HepG2 (cell line): Measurements from ENCODE around the gene AGPAT2. TPM values are rescaled to one million over a fixed set of nuclear protein-coding genes. Genes with fewer than 3 reads are reported as not detected.

Experiments
- ATAC-seq: fragments of 200-7000 bp; cut with Tn5 transposase; 3 replicates; pipeline ENCODE4 v1.9.1; 2020; ENCODE audit warnings: mild to moderate bottlenecking, moderate library complexity
- BruUV-seq: library from RNA; stranded (reverse); fragments of 400-500 nt; replicated peaks from 2 replicates; lab custom pipeline; 2021; lab: Mats Ljungman, UMichigan
- CTCF ChIA-PET: fragments of 300-600 bp; formaldehyde crosslinking; extraction: SDS; loops from one replicate; lab custom pipeline; 2021; ENCODE audit warnings: low total read pairs, inconsistent platforms, low intra/inter-chr PET ratio; lab: Yijun Ruan, JAX
- POLR2A ChIA-PET: fragments of 350-600 bp; sonication (Branson Sonifier 250); formaldehyde crosslinking; loops from one replicate; lab custom pipeline; 2020; ENCODE audit warnings: antibody characterized with exemption, inconsistent platforms; lab: Yijun Ruan, JAX
- DNase-seq: peaks from one replicate; pipeline ENCODE4 v3.0.0-alpha.2; 2015; ENCODE audit warnings: low spot score
- FAIRE-seq: peaks from 3 replicates; lab custom pipeline; 2011; peaks lifted over from hg19 to GRCh38; lab: Jason Lieb, UNC
- H2AFZ ChIP-seq: one replicate; pipeline ENCODE4 v1.6.1; 2011; ENCODE audit warnings: low read length, inconsistent platforms
- H3K27ac ChIP-seq: fragments of 300-600 bp; 3 replicates; pipeline ENCODE4 v1.8.0; 2011; ENCODE audit warnings: mixed run types, mild to moderate bottlenecking, mixed read lengths, low read length, inconsistent platforms; ENCODE audit not compliant: insufficient read depth; ENCODE audit errors: extremely low read length
- H3K27me3 ChIP-seq, 2 experiments: fragments of 200-600 bp in 1 of 2; 2 replicates in 1 of 2; 3 replicates in 1 of 2; pipeline versions ENCODE4 v1.6.0 to v1.8.0; 2011; ENCODE audit warnings: low read length in 2 of 2, mild to moderate bottlenecking in 2 of 2, moderate library complexity in 2 of 2, inconsistent platforms in 1 of 2; ENCODE audit not compliant: insufficient read depth in 2 of 2, control insufficient read depth in 1 of 2
- H3K36me3 ChIP-seq, 2 experiments: fragments of 200-600 bp in 1 of 2; replicated peaks in 1 of 2; 2 replicates in 1 of 2; 3 replicates in 1 of 2; pipeline versions ENCODE4 v1.5.1 to v1.8.0; 2011; ENCODE audit warnings: low read length in 2 of 2, inconsistent platforms in 1 of 2; ENCODE audit not compliant: insufficient read depth in 2 of 2, control insufficient read depth in 1 of 2
- H3K4me1 ChIP-seq: 2 replicates; pipeline ENCODE4 v1.5.1; 2012; ENCODE audit warnings: low read length, inconsistent platforms; ENCODE audit not compliant: insufficient read depth
- H3K4me2 ChIP-seq: 2 replicates; pipeline ENCODE4 v1.6.0; 2011; ENCODE audit warnings: low read depth, low read length, inconsistent platforms
- H3K4me3 ChIP-seq, 3 experiments: fragments of 200-600 bp in 1 of 3; sonication (generic), shearing (Covaris generic) in 1 of 3; replicated peaks in 1 of 3; 2 replicates each; pipeline ENCODE4 v1.5.1; 2011 to 2016; ENCODE audit warnings: low read length in 3 of 3, inconsistent platforms in 2 of 3, low read depth in 2 of 3, mild to moderate bottlenecking in 2 of 3, control low read depth in 1 of 3, mixed read lengths in 1 of 3; ENCODE audit not compliant: insufficient read depth in 1 of 3
- H3K79me2 ChIP-seq: one replicate; pipeline ENCODE4 v1.6.1; 2011; ENCODE audit warnings: low read length, inconsistent platforms; ENCODE audit not compliant: insufficient read depth
- H3K9ac ChIP-seq: 2 replicates; pipeline ENCODE4 v1.6.0; 2011; ENCODE audit warnings: mild to moderate bottlenecking, low read depth, low read length, inconsistent platforms; ENCODE audit not compliant: insufficient read depth
- H3K9me3 ChIP-seq: 2 replicates; pipeline ENCODE4 v1.5.1; 2012; ENCODE audit warnings: mild to moderate bottlenecking, low read length
- H4K20me1 ChIP-seq: 2 replicates; pipeline ENCODE4 v1.6.0; 2011; ENCODE audit warnings: inconsistent platforms, mild to moderate bottlenecking, low read length, moderate library complexity; ENCODE audit not compliant: insufficient read depth
- FOXP1 ChIP-seq, 2 experiments: fragments of 450-650 bp in 1 of 2; IDR thresholded peaks; 2 replicates each; pipeline ENCODE4 v1.6.1; 2017 to 2018; ENCODE audit warnings: antibody characterized with exemption in 1 of 2
- GMEB2 ChIP-seq: IDR thresholded peaks from 2 replicates; pipeline ENCODE4 v1.6.1; 2016; ENCODE audit warnings: missing biosample characterization, missing genetic modification reagents, low read depth
- NR0B2 ChIP-seq: sonication (generic); formaldehyde crosslinking; IDR thresholded peaks from 2 replicates; pipeline ENCODE4 v1.4.0; 2020; ENCODE audit warnings: mild to moderate bottlenecking, missing genetic modification reagents
- PRDM4 ChIP-seq: sonication (generic); formaldehyde crosslinking; IDR thresholded peaks from 2 replicates; pipeline ENCODE4 v1.9.0; 2021; ENCODE audit warnings: missing genetic modification reagents, borderline replicate concordance
- REL ChIP-seq: sonication (generic); formaldehyde crosslinking; conservative IDR thresholded peaks from 2 replicates; pipeline ENCODE4 v1.8.0; 2022; ENCODE audit warnings: mild to moderate bottlenecking, missing genetic modification reagents, moderate library complexity
- XBP1 ChIP-seq: sonication (generic); formaldehyde crosslinking; IDR thresholded peaks from 2 replicates; pipeline ENCODE4 v1.5.0; 2020; ENCODE audit warnings: missing genetic modification reagents
- ZNF431 ChIP-seq: sonication (generic); formaldehyde crosslinking; IDR thresholded peaks from 2 replicates; pipeline ENCODE4 v1.9.0; 2022; ENCODE audit warnings: missing genetic modification reagents, low read depth, mild to moderate bottlenecking, borderline replicate concordance
- ZNF512 ChIP-seq: sonication (generic); formaldehyde crosslinking; IDR thresholded peaks from 2 replicates; pipeline ENCODE4 v1.4.0; 2020; ENCODE audit warnings: mild to moderate bottlenecking, missing genetic modification reagents
- WGBS: methylation state at CpG from one replicate; pipeline ENCODE4 v1.1.6; 2017; ENCODE audit warnings: low lambda C conversion rate; 5-methylcytosine and 5-hydroxymethylcytosine counted together
- in situ Hi-C: cut with HindIII; loops from 2 replicates; pipeline ENCODE4 v1.10.0; 2017; ENCODE audit warnings: low pct_unique_long_range_greater_than_20kb; ENCODE audit not compliant: extremely low pct_ligation_motif_present
- intact Hi-C: fragments of 100-400 bp; cut with micrococcal nuclease; formaldehyde crosslinking; loops from one replicate; pipeline ENCODE4 v1.10.0; 2022; ENCODE audit not compliant: unreplicated experiment
- polyA plus RNA-seq, 8 experiments: library from polyadenylated mRNA; depleted of rRNA in 3 of 8; stranded (reverse) in 7 of 8; unstranded in 1 of 8; fragments of >200 nt; fragmentation: Illumina TruSeq in 4 of 8; extraction: Trizol in 4 of 8; gene quantifications; 2 replicates each; pipeline versions ENCODE4 v1.2.1 to v1.2.3, GENCODE V29; 2011 to 2016; ENCODE audit warnings: low read depth in 4 of 8, missing spikeins in 1 of 8, mixed read lengths in 1 of 8; ENCODE audit not compliant: insufficient read depth in 1 of 8
- total RNA-seq, 5 experiments: library from RNA; depleted of rRNA; stranded (reverse); fragments of >200 nt; fragmentation: Illumina TruSeq; extraction: Trizol; gene quantifications; 2 replicates each; pipeline ENCODE4 v1.2.3, GENCODE V29; 2016; ENCODE audit warnings: low read depth in 1 of 5

AGPAT2 gene
- total and polyA plus RNA-seq, 2 of the 13 experiments (the other 11 are each of a cell fraction or from before 2014, with no cell fraction given), result 3.9 to 25.8 TPM

- ATAC-seq, result no peak
- H3K9ac ChIP-seq, result no peak overlapping the region
Measured at GRCh38 chr9:136653323-136654079, 33.8 kb downstream of the AGPAT2 start.

More at GRCh38 chr9:136653323-136654079, 33.8 kb downstream of the AGPAT2 start:
- intact Hi-C loops, result no loop called here
- 37% methylated on average over 40 of the region's 43 CpGs for WGBS
- BruUV-seq, result no TSS peak
- Histone ChIP-seq H3K36me3 (no peaks in the 10 kb centered on the region), H3K4me1 (peaks cover 22% of the 10 kb centered on the region), H3K9me3 (no peaks in the 10 kb centered on the region), H3K79me2 (no peaks in the 10 kb centered on the region), H3K4me3 (no peak overlapping the region), H2AFZ (no peak overlapping the region), H4K20me1 (no peaks in the 10 kb centered on the region), H3K4me2 (no peak overlapping the region), H3K27me3 (peaks cover 33 to 71% of the 10 kb centered on the region in 2 experiments), H3K27ac (no peak overlapping the region)
- ChIA-PET POLR2A (no interaction called here), CTCF (no interaction called here)
- in situ Hi-C loops, result no loop called here
- DNase-seq (no peak), FAIRE-seq (no peak)
- no peak for TF ChIP-seq PRDM4
- no peak for TF ChIP-seq REL (CRISPR knock-in tag)
- no peak for TF ChIP-seq XBP1 (CRISPR knock-in tag)
- TF ChIP-seq NR0B2 (CRISPR knock-in tag), result no peak
- no peak for TF ChIP-seq ZNF512 (CRISPR knock-in tag)
- TF ChIP-seq ZNF431, result no peak
- no peak for TF ChIP-seq GMEB2 (CRISPR knock-in tag)
- TF ChIP-seq FOXP1 (IDR thresholded peaks at IDR 0.05), result no peak
- no peak for TF ChIP-seq FOXP1 (CRISPR knock-in tag; IDR thresholded peaks at IDR 0.05)
